K562 (cell line): ENCODE data around the gene CYP11A1. TPM values are rescaled to one million over a fixed set of nuclear protein-coding genes. Genes with fewer than 3 reads are reported as not detected.

Experiments
- CBFA2T2 ChIP-seq: fragments of 450-650 bp; conservative IDR thresholded peaks from 2 replicates; pipeline ENCODE4 v1.6.1; 2017; ENCODE audit warnings: mild to moderate bottlenecking
- DIDO1 ChIP-seq: fragments of 450-650 bp; IDR thresholded peaks from 2 replicates; pipeline ENCODE4 v1.6.1; 2016; ENCODE audit warnings: low read depth, missing biosample characterization, missing genetic modification characterization
- FOXP4 ChIP-seq: sonication (generic); formaldehyde crosslinking; IDR thresholded peaks from 2 replicates; pipeline ENCODE4 v1.8.0; 2022; ENCODE audit warnings: mild to moderate bottlenecking, missing genetic modification reagents, borderline replicate concordance
- GMEB1 ChIP-seq: fragments of 250-450 bp; sonication (Bioruptor Pico); IDR thresholded peaks from 2 replicates; pipeline ENCODE4 v1.4.0; 2020; ENCODE audit warnings: mild to moderate bottlenecking
- HBP1 ChIP-seq: fragments of 450-650 bp; formaldehyde crosslinking; IDR thresholded peaks from 2 replicates; pipeline ENCODE4 v1.4.0; 2022; ENCODE audit warnings: missing genetic modification characterization
- MAFG ChIP-seq: fragments of 450-650 bp; conservative IDR thresholded peaks from 2 replicates; pipeline ENCODE4 v1.6.1; 2016; ENCODE audit warnings: missing genetic modification characterization, missing compliant biosample characterization
- NCOA1 ChIP-seq: fragments of 450-650 bp; IDR thresholded peaks from 2 replicates; pipeline ENCODE4 v1.6.1; 2016; ENCODE audit warnings: low read depth
- PHB2 ChIP-seq: fragments of 450-650 bp; IDR thresholded peaks from 2 replicates; pipeline ENCODE4 v1.6.1; 2017; ENCODE audit warnings: low read depth
- POLR2A ChIP-seq: fragments of 450-650 bp; conservative IDR thresholded peaks from 2 replicates; pipeline ENCODE4 v1.6.1; 2016
- TCF7 ChIP-seq: sonication (generic); IDR thresholded peaks from 2 replicates; pipeline ENCODE4 v1.6.1; 2016; ENCODE audit warnings: antibody characterized with exemption, borderline replicate concordance
- U2AF1 ChIP-seq: fragments of 200-400 bp; formaldehyde crosslinking; optimal IDR thresholded peaks from 2 replicates; pipeline ENCODE3; 2017; ENCODE audit warnings: mild to moderate bottlenecking, low read depth, low read length, moderate library complexity
- WHSC1 ChIP-seq: IDR thresholded peaks from one replicate; pipeline ENCODE4 v1.6.1; 2012; ENCODE audit warnings: low read length, control low read depth, inconsistent platforms
- ZBED1 ChIP-seq: IDR thresholded peaks from 2 replicates; pipeline ENCODE4 v1.6.1; 2014
- ZNF644 ChIP-seq: fragments of 200-800 bp; sonication (Bioruptor generic); IDR thresholded peaks from 2 replicates; pipeline ENCODE4 v1.6.1; 2016; ENCODE audit warnings: low read depth, missing genetic modification characterization, missing compliant biosample characterization
- ZNF780A ChIP-seq: fragments of 250-450 bp; sonication (Bioruptor Pico); IDR thresholded peaks from 2 replicates; pipeline ENCODE4 v1.5.0; 2021; ENCODE audit warnings: mild to moderate bottlenecking
- polyA plus RNA-seq, 8 experiments: library from polyadenylated mRNA; depleted of rRNA in 4 of 8; stranded (reverse) in 5 of 8; unstranded in 3 of 8; fragments of >200 nt; fragmentation: Nextera tagmentation in 2 of 8; fragmentation: Illumina TruSeq in 1 of 8; extraction: Ambion mirVana in 2 of 8; extraction: Trizol in 1 of 8; gene quantifications; 2 replicates each; pipeline versions ENCODE4 v1.2.1 to v1.2.3, GENCODE V29; 2011 to 2014; ENCODE audit warnings: inconsistent platforms in 1 of 8, missing spikeins in 1 of 8
- total RNA-seq, 7 experiments: library from RNA; depleted of rRNA in 6 of 7; stranded (reverse); fragments of >200 nt in 6 of 7; fragmentation: Illumina TruSeq in 2 of 7; extraction: Trizol in 2 of 7; gene quantifications; 2 replicates each; pipeline versions ENCODE4 v1.2.1 to v1.2.3, GENCODE V29; 2011 to 2021; ENCODE audit warnings: low replicate concordance in 1 of 7
- TF ChIP-seq, protein P1 (sequence below), 3 experiments: fragments of 200-800 bp in 1 of 3; sonication (Bioruptor generic) in 1 of 3; sonication (generic) in 1 of 3; formaldehyde crosslinking in 1 of 3; IDR thresholded peaks; 2 replicates each; pipeline versions ENCODE4 v1.6.1 to v1.8.0; 2016 to 2022; ENCODE audit warnings: mild to moderate bottlenecking in 2 of 3, missing compliant biosample characterization in 2 of 3, missing genetic modification characterization in 2 of 3, missing genetic modification reagents in 1 of 3
- TF ChIP-seq, protein P2 (sequence below): fragments of 450-650 bp; formaldehyde crosslinking; IDR thresholded peaks from 2 replicates; pipeline ENCODE4 v1.4.0; 2020; ENCODE audit warnings: mild to moderate bottlenecking, moderate library complexity

Gene CYP11A1
- total and polyA plus RNA-seq, 9 of the 15 experiments (the other 6 are each of a cell fraction or from before 2014, with no cell fraction given), result 0.06 to 0.24 (median 0.10) TPM; not detected in 4

GRCh38 chr15:74373731-74374647 lies 6.5 kb upstream of the CYP11A1 start (continued):
- TF ChIP-seq, protein P1, sequence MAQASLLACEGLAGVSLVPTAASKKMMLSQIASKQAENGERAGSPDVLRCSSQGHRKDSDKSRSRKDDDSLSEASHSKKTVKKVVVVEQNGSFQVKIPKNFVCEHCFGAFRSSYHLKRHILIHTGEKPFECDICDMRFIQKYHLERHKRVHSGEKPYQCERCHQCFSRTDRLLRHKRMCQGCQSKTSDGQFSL (CRISPR knock-in tag; IDR thresholded peaks at IDR 0.05), result no peak
- TF ChIP-seq, protein P1 (tag; IDR thresholded peaks at IDR 0.05), result no peak
- TF ChIP-seq U2AF1 (no peak), DIDO1 (tag) (no peak), HBP1 (CRISPR knock-in tag) (no peak), FOXP4 (CRISPR knock-in tag) (0 out of 2 replicates have a peak, but pooled peaks have one; percentile 36), TCF7 (no peak), CBFA2T2 (no peak), POLR2A (no peak), ZNF780A (CRISPR knock-in tag) (no peak), GMEB1 (CRISPR knock-in tag) (no peak), MAFG (tag) (no peak), ZBED1 (no peak), PHB2 (no peak), WHSC1 (no peak), NCOA1 (no peak), ZNF644 (tag) (no peak)
- TF ChIP-seq, protein P2, sequence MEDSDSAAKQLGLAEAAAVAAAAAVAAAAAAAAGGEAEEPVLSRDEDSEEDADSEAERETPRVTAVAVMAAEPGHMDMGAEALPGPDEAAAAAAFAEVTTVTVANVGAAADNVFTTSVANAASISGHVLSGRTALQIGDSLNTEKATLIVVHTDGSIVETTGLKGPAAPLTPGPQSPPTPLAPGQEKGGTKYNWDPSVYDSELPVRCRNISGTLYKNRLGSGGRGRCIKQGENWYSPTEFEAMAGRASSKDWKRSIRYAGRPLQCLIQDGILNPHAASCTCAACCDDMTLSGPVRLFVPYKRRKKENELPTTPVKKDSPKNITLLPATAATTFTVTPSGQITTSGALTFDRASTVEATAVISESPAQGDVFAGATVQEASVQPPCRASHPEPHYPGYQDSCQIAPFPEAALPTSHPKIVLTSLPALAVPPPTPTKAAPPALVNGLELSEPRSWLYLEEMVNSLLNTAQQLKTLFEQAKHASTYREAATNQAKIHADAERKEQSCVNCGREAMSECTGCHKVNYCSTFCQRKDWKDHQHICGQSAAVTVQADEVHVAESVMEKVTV (CRISPR knock-in tag), result peak; percentile 90
